ENCODE measurements around the gene IDI2. TPM values are rescaled to one million over a fixed set of nuclear protein-coding genes. Genes with fewer than 3 reads are reported as not detected.
"Not testable (repeated sequence)": the region's sequence is repeated elsewhere in the genome, so short reads cannot be mapped to it uniquely, and the experiment has no call there.

Gene IDI2
- total RNA-seq, 1 donor from 2014 or later, result not detected

- intact Hi-C loops (cut with micrococcal nuclease), result loop anchor here (1.0 to 5.0 kb wide), 2 partner anchors 8 to 911 kb away; partner anchors contain the start of genes WDR37 and ZMYND11
Observed at GRCh38 chr10:1048349-1048731, 22.7 kb upstream of the IDI2 start.

- intact Hi-C loops (cut with micrococcal nuclease), result loop anchor here (1.0 to 5.0 kb wide), 2 partner anchors 8 to 911 kb away; partner anchors contain the start of genes WDR37 and ZMYND11
Observed at GRCh38 chr10:1047937-1048336, 22.3 kb upstream of the IDI2 start.

DNA sequence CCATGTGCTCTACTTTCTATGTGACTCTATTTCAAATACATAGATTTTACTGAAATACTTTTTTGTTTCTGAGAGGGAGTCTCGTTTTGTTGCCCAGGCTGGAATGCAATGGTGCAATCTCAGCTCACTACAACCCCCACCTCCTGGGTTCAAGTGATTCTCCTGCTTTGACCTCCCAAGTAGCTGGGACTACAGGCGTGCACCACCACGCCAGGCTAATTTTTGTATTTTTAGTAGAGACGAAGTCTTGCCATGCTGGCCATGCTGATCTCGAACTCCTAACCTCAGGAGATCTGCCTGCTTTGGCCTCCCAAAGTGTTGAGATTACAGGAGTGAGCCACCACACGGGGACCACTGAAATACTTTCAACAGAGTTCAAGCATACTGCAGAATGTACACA, 19.8 kb upstream of the IDI2 start:
- intact Hi-C loops (cut with micrococcal nuclease), result loop anchor here (5.0 kb wide), 1 partner anchor 908 kb away; the partner anchor contains the start of gene ZMYND11

DNA sequence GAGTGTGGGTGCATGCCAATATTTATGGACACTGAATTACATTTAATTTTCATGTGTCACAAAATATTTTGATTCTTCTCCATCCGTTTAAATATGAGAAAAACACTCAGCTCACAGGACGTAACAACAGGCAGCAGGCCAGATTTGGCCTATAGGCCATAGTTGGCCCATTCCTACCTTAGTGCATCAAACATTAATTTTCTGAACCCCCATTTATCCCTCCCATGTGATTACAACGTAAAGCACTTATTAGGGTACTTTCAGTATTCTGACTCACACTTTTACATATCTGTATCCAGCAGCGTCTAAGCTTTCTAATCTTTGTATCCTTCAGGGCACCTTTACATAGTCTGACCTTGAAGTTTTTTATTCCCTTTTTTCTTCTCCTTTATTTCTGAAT, 19.3 kb upstream of the IDI2 start:
- intact Hi-C loops (cut with micrococcal nuclease), result loop anchor here (5.0 kb wide), 1 partner anchor 908 kb away; the partner anchor contains the start of gene ZMYND11

- intact Hi-C loops (cut with micrococcal nuclease), result no loop called here
Observed at GRCh38 chr10:1044146-1044545, 18.5 kb upstream of the IDI2 start.

DNA sequence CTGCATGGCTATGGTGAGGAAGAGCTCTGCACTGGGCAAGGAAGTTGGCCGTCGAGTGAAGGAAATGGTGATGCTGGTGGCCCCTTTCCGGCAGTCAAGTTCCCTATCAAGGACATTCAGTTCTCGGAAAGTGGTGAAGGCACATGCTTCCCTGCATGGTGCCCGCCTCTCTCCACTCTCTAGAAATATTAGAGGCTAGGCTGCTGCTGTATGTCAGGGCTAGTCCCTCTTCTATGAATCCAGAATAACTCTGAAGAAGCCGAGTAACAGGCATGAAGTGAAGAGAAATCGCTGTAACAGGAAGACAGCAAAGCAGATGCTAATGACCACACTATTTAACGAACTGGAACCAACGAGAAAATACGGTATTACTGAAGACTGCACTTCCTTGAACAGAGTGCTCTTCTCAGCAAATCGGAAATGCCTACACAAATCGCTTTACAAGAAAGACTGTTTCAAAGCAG, 17.9 kb upstream of the IDI2 start:
- intact Hi-C loops (cut with micrococcal nuclease), result no loop called here

DNA sequence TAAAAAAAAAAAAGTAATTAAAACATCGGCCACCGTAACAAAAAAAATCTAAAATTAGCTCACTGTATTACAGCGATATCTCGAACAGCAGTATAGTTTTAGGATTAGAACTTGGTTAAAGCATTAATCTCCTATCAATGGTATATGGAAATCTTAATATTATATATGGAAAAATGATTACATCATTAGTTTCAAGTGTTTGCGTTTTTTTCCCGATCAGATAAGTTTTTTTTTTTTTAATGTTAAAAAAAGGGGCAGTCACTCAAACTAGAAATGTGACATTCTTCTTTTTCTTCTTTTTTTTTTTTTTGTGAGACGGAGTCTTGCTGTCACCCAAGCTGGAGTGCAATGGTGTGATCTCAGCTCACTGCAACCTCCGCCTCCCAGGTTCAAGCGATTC, 15.9 kb upstream of the IDI2 start:
- intact Hi-C loops (cut with micrococcal nuclease), result no loop called here

DNA sequence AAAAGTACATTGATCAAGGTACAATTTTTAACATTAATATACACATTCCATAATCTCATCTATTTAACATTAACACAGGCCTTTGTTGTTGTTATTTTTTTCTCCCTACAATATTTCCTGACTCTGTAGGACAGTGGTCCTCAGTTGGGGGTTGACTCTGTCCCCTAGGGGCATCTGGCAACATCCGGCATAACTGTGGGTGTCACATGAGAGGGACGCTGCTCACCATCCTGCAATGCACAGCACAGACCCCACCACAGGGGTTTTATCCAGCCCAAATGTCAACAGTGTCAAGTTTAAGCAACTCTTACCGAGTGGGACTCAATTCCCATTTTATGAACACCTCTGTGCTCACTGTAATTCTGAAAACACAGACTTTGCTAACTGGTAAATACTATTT, 14.5 kb upstream of the IDI2 start:
- intact Hi-C loops (cut with micrococcal nuclease), result no loop called here

DNA sequence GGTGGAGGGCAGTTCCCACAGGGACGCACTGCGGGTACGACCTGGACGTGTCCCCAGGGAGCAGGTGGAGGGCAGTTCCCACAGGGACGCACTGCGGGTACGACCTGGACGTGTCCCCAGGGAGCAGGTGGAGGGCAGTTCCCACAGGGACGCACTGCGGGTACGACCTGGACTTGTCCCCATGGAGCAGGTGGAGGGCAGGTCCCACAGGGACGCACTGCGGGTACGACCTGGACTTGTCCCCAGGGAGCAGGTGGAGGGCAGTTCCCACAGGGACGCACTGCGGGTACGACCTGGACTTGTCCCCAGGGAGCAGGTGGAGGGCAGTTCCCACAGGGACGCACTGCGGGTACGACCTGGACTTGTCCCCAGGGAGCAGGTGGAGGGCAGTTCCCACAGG, 13.1 kb upstream of the IDI2 start:
- intact Hi-C loops (cut with micrococcal nuclease), result not testable (repeated sequence)

DNA sequence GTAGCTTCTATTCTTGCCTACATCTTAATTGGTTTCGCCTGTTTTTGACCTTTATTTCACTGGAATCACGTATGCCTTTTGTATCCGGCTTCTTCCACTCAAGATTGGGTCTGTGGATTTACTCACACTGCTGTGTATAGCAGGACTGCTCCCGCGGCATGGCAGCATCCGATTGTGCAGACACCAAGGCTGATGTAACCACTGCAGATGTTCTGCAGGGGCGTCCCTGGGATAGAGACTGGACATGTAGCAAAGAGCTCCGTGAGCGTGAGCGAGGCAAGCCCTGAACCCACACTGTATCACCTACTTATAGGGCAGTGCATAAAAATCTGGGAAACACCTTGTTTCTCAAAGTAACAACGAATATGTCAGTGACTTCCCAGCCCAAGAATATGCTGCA, 11.4 kb upstream of the IDI2 start:
- intact Hi-C loops (cut with micrococcal nuclease), result no loop called here

DNA sequence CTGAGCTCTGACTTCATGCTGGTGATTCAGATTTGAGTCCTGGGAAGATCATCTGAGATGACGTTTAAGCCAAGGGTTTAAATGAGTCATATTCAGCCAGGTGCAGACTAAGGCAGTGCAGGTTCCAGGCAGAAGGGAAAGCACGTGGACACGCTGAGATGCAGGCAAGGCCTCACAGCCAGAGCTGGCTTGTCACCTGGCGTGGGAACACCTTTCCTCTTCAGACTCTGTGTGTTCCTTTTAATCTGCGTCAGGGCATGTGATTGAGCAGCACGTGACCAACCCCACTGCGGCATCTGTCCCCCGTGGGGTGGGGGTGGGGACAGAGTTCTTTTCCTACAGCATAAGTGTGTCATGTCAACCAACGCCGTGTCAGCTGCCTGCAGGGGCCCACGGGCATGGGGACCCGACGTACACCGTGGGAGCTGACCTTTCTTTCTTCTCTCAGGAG, 10.7 kb upstream of the IDI2 start:
- intact Hi-C loops (cut with micrococcal nuclease), result no loop called here

DNA sequence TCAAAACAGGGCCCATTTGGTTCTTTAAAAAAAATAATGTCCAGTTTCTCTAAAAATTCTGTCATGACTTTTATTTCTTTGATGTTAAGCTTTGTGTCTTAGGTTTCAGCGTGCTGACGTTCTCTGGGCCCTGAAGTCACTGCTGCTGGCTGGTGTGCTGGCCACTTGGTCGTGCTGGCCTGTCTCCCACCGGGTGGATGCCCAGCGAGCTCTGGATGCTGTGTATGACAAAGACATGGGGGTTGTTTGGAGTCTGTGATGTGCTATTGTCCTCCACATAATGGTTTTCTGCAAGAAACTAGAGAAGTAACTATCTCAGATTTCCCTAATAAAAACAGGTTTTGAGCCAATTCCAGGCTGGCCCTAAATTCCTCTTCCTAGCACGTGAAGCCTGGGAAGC, 9.5 kb upstream of the IDI2 start:
- intact Hi-C loops (cut with micrococcal nuclease), result no loop called here

- intact Hi-C loops (cut with micrococcal nuclease), result no loop called here
Observed at GRCh38 chr10:1034758-1035157, 9.1 kb upstream of the IDI2 start.

GRCh38 chr10:1033601-1034000, 7.9 kb upstream of the IDI2 start:
- intact Hi-C loops (cut with micrococcal nuclease), result no loop called here

GRCh38 chr10:1029838-1030237, 4.2 kb upstream of the IDI2 start:
- intact Hi-C loops (cut with micrococcal nuclease), result no loop called here

- intact Hi-C loops (cut with micrococcal nuclease), result no loop called here
Observed at GRCh38 chr10:1026578-1026977, 919 bp upstream of the IDI2 start.

- intact Hi-C loops (cut with micrococcal nuclease), result no loop called here
Observed at GRCh38 chr10:1024103-1024502, 1.6 kb downstream of the IDI2 start.

- intact Hi-C loops (cut with micrococcal nuclease), result no loop called here
Observed at GRCh38 chr10:1022413-1022812, 3.2 kb downstream of the IDI2 start.

- intact Hi-C loops (cut with micrococcal nuclease), result no loop called here
Observed at GRCh38 chr10:1020958-1021357, 4.7 kb downstream of the IDI2 start.

- intact Hi-C loops (cut with micrococcal nuclease), result no loop called here
Observed at GRCh38 chr10:1020460-1020859, 5.2 kb downstream of the IDI2 start.

DNA sequence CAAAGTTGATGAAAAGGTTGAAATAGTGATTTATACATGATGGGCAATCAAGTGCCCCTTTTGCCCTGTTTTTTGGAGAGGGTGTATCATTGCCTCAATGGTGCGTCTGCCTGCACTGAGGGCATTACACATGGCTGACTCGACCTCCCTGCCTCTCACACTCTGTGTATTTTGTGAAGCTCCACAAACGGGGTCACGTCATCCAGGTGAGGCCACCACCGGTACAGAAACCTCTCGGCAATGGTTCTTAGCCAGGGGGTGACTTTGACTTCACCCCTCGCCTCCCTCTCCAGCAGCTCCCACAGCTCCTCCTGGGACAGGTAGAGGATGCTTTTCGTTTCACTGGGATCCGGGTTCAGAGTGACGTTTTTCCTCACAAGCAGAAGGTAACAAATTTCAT, 6.3 kb downstream of the IDI2 start:
- intact Hi-C loops (cut with micrococcal nuclease), result no loop called here

GRCh38 chr10:1015688-1016087, 10.0 kb downstream of the IDI2 start:
- intact Hi-C loops (cut with micrococcal nuclease), result no loop called here

GRCh38 chr10:1011696-1012095, 14.0 kb downstream of the IDI2 start:
- intact Hi-C loops (cut with micrococcal nuclease), result no loop called here

GRCh38 chr10:1010703-1011102, 15.0 kb downstream of the IDI2 start:
- intact Hi-C loops (cut with micrococcal nuclease), result no loop called here
